K562 (cell line): ENCODE results near the gene CD300A. TPM values are rescaled to one million over a fixed set of nuclear protein-coding genes. Genes with fewer than 3 reads are reported as not detected.

ENCODE experiments used
- KAT8 ChIP-seq: fragments of 450-650 bp; IDR thresholded peaks from 2 replicates; pipeline ENCODE4 v1.6.1; 2016; ENCODE audit warnings: low read depth, mild to moderate bottlenecking
- PTRF ChIP-seq: fragments of 450-650 bp; IDR thresholded peaks from 2 replicates; pipeline ENCODE4 v1.6.1; 2016; ENCODE audit warnings: mild to moderate bottlenecking, missing genetic modification characterization, missing compliant biosample characterization
- RBM22 ChIP-seq: fragments of 200-400 bp; formaldehyde crosslinking; IDR thresholded peaks from 2 replicates; pipeline ENCODE4 v1.6.1; 2018; ENCODE audit warnings: low read length, low read depth; ENCODE audit not compliant: poor library complexity, severe bottlenecking
- SP1 ChIP-seq: sonication (generic); formaldehyde crosslinking; IDR thresholded peaks from 2 replicates; pipeline ENCODE4 v1.8.1; 2022; ENCODE audit warnings: mild to moderate bottlenecking, missing genetic modification reagents
- STAG1 ChIP-seq: sonication (generic); formaldehyde crosslinking; IDR thresholded peaks from 2 replicates; pipeline ENCODE4 v1.5.0; 2020; ENCODE audit warnings: missing genetic modification reagents, borderline replicate concordance
- polyA plus RNA-seq, 8 experiments: library from polyadenylated mRNA; depleted of rRNA in 4 of 8; stranded (reverse) in 5 of 8; unstranded in 3 of 8; fragments of >200 nt; fragmentation: Nextera tagmentation in 2 of 8; fragmentation: Illumina TruSeq in 1 of 8; extraction: Ambion mirVana in 2 of 8; extraction: Trizol in 1 of 8; gene quantifications; 2 replicates each; pipeline versions ENCODE4 v1.2.1 to v1.2.3, GENCODE V29; 2011 to 2014; ENCODE audit warnings: inconsistent platforms in 1 of 8, missing spikeins in 1 of 8
- total RNA-seq, 7 experiments: library from RNA; depleted of rRNA in 6 of 7; stranded (reverse); fragments of >200 nt in 6 of 7; fragmentation: Illumina TruSeq in 2 of 7; extraction: Trizol in 2 of 7; gene quantifications; 2 replicates each; pipeline versions ENCODE4 v1.2.1 to v1.2.3, GENCODE V29; 2011 to 2021; ENCODE audit warnings: low replicate concordance in 1 of 7
- TF ChIP-seq, protein P1 (sequence below): IDR thresholded peaks from 3 replicates; pipeline ENCODE4 v1.6.1; 2011; ENCODE audit warnings: borderline replicate concordance, mild to moderate bottlenecking, moderate library complexity; ENCODE audit not compliant: insufficient read length; ENCODE audit errors: extremely low read depth
- TF ChIP-seq, protein P2 (sequence below): sonication (generic); formaldehyde crosslinking; IDR thresholded peaks from 2 replicates; pipeline ENCODE4 v1.9.0; 2022; ENCODE audit warnings: mild to moderate bottlenecking, missing genetic modification reagents
- TF ChIP-seq, protein P3 (sequence below): fragments of 450-650 bp; IDR thresholded peaks from 2 replicates; pipeline ENCODE4 v1.6.1; 2016; ENCODE audit warnings: mild to moderate bottlenecking, moderate library complexity
- TF ChIP-seq, protein P4 (sequence below): fragments of 250-450 bp; sonication (Bioruptor Pico); IDR thresholded peaks from 2 replicates; pipeline ENCODE4 v1.4.0; 2020; ENCODE audit warnings: borderline replicate concordance

The CD300A gene
- total and polyA plus RNA-seq, 9 of the 15 experiments (the other 6 are each of a cell fraction or from before 2014, with no cell fraction given), result 0.21 to 1.7 (median 0.41) TPM; not detected in 1

DNA sequence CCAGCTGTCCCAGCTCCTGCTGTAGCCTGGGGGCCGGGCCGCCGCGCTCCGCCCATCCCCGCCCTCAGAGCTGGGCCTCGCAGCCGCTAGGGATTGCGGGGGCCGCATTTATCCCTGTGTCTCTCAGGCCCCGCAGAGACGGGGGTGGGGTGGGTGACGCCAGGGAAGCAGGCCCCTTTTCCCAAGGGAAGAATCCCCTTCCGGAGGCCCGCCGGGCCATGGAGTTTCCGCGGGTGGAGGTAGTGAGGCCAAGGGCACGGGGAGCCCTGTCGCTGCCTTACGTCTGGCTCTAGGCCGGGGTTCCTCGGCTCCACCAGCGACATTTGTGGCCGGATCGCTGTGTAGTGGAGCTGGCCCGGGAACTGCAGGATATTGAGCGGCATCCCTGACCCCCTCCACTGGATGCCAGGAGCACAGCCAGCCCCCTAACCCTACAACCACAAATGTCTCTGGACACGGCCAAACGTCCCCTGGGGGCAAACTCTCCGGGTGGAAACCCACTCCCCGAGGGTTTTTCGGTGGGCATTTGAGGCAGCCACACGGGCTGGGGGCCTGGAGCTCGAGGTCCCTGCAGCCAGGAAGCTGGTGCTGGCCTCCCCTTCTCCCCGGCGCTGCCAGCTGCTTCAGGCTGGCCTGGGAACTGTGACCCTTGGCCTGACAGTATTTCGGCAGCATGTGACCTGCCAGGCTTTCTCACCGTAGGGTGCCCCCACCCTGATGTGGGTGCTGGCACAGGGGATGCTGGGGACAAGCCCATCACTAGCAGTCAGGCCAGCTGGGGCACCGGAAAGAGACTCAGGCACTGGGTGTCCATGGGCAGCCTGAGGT, 12.0 kb upstream of the CD300A start (continued):
- TF ChIP-seq, protein P1, sequence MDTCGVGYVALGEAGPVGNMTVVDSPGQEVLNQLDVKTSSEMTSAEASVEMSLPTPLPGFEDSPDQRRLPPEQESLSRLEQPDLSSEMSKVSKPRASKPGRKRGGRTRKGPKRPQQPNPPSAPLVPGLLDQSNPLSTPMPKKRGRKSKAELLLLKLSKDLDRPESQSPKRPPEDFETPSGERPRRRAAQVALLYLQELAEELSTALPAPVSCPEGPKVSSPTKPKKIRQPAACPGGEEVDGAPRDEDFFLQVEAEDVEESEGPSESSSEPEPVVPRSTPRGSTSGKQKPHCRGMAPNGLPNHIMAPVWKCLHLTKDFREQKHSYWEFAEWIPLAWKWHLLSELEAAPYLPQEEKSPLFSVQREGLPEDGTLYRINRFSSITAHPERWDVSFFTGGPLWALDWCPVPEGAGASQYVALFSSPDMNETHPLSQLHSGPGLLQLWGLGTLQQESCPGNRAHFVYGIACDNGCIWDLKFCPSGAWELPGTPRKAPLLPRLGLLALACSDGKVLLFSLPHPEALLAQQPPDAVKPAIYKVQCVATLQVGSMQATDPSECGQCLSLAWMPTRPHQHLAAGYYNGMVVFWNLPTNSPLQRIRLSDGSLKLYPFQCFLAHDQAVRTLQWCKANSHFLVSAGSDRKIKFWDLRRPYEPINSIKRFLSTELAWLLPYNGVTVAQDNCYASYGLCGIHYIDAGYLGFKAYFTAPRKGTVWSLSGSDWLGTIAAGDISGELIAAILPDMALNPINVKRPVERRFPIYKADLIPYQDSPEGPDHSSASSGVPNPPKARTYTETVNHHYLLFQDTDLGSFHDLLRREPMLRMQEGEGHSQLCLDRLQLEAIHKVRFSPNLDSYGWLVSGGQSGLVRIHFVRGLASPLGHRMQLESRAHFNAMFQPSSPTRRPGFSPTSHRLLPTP, result no peak
- TF ChIP-seq RBM22, result no peak
- TF ChIP-seq, protein P2, sequence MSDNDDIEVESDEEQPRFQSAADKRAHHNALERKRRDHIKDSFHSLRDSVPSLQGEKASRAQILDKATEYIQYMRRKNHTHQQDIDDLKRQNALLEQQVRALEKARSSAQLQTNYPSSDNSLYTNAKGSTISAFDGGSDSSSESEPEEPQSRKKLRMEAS (CRISPR knock-in tag), result no peak
- TF ChIP-seq, protein P3, sequence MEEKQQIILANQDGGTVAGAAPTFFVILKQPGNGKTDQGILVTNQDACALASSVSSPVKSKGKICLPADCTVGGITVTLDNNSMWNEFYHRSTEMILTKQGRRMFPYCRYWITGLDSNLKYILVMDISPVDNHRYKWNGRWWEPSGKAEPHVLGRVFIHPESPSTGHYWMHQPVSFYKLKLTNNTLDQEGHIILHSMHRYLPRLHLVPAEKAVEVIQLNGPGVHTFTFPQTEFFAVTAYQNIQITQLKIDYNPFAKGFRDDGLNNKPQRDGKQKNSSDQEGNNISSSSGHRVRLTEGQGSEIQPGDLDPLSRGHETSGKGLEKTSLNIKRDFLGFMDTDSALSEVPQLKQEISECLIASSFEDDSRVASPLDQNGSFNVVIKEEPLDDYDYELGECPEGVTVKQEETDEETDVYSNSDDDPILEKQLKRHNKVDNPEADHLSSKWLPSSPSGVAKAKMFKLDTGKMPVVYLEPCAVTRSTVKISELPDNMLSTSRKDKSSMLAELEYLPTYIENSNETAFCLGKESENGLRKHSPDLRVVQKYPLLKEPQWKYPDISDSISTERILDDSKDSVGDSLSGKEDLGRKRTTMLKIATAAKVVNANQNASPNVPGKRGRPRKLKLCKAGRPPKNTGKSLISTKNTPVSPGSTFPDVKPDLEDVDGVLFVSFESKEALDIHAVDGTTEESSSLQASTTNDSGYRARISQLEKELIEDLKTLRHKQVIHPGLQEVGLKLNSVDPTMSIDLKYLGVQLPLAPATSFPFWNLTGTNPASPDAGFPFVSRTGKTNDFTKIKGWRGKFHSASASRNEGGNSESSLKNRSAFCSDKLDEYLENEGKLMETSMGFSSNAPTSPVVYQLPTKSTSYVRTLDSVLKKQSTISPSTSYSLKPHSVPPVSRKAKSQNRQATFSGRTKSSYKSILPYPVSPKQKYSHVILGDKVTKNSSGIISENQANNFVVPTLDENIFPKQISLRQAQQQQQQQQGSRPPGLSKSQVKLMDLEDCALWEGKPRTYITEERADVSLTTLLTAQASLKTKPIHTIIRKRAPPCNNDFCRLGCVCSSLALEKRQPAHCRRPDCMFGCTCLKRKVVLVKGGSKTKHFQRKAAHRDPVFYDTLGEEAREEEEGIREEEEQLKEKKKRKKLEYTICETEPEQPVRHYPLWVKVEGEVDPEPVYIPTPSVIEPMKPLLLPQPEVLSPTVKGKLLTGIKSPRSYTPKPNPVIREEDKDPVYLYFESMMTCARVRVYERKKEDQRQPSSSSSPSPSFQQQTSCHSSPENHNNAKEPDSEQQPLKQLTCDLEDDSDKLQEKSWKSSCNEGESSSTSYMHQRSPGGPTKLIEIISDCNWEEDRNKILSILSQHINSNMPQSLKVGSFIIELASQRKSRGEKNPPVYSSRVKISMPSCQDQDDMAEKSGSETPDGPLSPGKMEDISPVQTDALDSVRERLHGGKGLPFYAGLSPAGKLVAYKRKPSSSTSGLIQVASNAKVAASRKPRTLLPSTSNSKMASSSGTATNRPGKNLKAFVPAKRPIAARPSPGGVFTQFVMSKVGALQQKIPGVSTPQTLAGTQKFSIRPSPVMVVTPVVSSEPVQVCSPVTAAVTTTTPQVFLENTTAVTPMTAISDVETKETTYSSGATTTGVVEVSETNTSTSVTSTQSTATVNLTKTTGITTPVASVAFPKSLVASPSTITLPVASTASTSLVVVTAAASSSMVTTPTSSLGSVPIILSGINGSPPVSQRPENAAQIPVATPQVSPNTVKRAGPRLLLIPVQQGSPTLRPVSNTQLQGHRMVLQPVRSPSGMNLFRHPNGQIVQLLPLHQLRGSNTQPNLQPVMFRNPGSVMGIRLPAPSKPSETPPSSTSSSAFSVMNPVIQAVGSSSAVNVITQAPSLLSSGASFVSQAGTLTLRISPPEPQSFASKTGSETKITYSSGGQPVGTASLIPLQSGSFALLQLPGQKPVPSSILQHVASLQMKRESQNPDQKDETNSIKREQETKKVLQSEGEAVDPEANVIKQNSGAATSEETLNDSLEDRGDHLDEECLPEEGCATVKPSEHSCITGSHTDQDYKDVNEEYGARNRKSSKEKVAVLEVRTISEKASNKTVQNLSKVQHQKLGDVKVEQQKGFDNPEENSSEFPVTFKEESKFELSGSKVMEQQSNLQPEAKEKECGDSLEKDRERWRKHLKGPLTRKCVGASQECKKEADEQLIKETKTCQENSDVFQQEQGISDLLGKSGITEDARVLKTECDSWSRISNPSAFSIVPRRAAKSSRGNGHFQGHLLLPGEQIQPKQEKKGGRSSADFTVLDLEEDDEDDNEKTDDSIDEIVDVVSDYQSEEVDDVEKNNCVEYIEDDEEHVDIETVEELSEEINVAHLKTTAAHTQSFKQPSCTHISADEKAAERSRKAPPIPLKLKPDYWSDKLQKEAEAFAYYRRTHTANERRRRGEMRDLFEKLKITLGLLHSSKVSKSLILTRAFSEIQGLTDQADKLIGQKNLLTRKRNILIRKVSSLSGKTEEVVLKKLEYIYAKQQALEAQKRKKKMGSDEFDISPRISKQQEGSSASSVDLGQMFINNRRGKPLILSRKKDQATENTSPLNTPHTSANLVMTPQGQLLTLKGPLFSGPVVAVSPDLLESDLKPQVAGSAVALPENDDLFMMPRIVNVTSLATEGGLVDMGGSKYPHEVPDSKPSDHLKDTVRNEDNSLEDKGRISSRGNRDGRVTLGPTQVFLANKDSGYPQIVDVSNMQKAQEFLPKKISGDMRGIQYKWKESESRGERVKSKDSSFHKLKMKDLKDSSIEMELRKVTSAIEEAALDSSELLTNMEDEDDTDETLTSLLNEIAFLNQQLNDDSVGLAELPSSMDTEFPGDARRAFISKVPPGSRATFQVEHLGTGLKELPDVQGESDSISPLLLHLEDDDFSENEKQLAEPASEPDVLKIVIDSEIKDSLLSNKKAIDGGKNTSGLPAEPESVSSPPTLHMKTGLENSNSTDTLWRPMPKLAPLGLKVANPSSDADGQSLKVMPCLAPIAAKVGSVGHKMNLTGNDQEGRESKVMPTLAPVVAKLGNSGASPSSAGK, result peak; percentile 43; the same call in 1 of the 2 replicates
- TF ChIP-seq STAG1 (CRISPR knock-in tag), result no peak
- TF ChIP-seq, protein P4, sequence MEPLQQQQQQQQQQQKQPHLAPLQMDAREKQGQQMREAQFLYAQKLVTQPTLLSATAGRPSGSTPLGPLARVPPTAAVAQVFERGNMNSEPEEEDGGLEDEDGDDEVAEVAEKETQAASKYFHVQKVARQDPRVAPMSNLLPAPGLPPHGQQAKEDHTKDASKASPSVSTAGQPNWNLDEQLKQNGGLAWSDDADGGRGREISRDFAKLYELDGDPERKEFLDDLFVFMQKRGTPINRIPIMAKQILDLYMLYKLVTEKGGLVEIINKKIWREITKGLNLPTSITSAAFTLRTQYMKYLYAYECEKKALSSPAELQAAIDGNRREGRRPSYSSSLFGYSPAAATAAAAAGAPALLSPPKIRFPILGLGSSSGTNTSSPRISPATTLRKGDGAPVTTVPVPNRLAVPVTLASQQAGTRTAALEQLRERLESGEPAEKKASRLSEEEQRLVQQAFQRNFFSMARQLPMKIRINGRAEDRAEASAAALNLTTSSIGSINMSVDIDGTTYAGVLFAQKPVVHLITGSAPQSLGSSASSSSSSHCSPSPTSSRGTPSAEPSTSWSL, result no peak
- peak; percentile 76; the same call in 1 of the 2 replicates for TF ChIP-seq SP1
- no peak for TF ChIP-seq PTRF
- TF ChIP-seq KAT8, result no peak
